ENCODE measurements around the gene ZNF778.

DNA sequence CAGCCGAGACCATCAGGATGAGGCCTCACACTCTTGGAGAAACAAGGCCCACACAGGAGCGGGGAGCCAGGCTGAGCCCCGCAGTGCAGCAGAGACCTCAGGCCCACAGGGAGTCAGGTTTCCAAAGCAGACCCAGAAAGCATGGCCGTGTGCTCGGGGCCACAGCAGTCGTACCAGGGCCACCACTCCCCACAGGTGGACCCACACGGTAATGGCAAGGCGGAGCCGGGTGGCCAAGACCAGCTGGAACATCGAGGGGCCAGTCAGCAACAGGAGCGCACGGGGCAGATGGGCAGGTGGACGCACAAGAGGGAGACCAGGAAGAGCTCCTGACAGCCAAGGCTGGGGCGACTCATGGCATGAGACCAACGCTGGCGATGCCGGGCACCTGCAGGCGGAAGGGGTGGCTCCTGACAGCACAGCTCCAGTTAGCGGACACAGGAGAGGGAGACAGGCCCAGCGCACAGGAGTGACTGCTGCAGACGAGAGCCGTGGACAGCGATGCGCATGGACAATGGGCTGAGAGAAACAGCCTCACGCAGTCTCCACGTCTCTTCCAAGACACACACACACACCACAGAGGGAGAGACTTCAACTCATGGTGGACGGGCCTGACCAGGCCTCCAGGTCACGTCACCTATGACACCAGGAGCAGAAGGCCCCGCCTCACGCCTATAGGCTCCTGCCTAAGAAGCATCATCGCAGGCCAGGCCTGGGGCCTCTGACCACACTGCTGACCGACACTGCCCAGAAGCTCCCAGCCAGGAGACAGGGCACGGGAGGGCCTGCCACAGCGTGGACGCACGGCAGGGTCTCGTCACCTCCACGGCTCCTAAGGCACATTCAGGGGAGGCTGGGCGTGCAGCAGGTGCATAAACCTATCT, 58.6 kb downstream of the ZNF778 start:
- TF ChIP-seq SIN3A (IDR thresholded peaks at IDR 0.05; ENCODE audit: low read depth) (no peak), POLR2A (IDR thresholded peaks at IDR 0.05; ENCODE audit: borderline replicate concordance, extremely low read depth, insufficient read depth, insufficient read length) (no peak), JUND (IDR thresholded peaks at IDR 0.05) (no peak)
- TF ChIP-seq, protein P1, sequence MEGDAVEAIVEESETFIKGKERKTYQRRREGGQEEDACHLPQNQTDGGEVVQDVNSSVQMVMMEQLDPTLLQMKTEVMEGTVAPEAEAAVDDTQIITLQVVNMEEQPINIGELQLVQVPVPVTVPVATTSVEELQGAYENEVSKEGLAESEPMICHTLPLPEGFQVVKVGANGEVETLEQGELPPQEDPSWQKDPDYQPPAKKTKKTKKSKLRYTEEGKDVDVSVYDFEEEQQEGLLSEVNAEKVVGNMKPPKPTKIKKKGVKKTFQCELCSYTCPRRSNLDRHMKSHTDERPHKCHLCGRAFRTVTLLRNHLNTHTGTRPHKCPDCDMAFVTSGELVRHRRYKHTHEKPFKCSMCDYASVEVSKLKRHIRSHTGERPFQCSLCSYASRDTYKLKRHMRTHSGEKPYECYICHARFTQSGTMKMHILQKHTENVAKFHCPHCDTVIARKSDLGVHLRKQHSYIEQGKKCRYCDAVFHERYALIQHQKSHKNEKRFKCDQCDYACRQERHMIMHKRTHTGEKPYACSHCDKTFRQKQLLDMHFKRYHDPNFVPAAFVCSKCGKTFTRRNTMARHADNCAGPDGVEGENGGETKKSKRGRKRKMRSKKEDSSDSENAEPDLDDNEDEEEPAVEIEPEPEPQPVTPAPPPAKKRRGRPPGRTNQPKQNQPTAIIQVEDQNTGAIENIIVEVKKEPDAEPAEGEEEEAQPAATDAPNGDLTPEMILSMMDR (IDR thresholded peaks at IDR 0.05 in 2 of 3, conservative IDR thresholded peaks at IDR 0.05 in 1 of 3; ENCODE audit: borderline replicate concordance in 1 of 3, insufficient read depth in 1 of 3, low read depth in 2 of 3, low read length in 2 of 3): no peak
